Stimulated activated CD4-positive, alpha-beta T cell treated with anti-CD3 and anti-CD28 coated beads, TNF-alpha, amount 100 ng/mL, for 48 hours (primary cell): ENCODE data around the gene FAM118B.
"Not testable (repeated sequence)": the region's sequence is repeated elsewhere in the genome, so short reads cannot be mapped to it uniquely, and the experiment has no call there.

ENCODE experiments used
- DNase-seq, 3 donors: peaks; one replicate each; pipeline ENCODE4 v3.0.0-alpha.2; 2020; ENCODE audit warnings: low read depth in 3 of 3

The FAM118B gene

DNA sequence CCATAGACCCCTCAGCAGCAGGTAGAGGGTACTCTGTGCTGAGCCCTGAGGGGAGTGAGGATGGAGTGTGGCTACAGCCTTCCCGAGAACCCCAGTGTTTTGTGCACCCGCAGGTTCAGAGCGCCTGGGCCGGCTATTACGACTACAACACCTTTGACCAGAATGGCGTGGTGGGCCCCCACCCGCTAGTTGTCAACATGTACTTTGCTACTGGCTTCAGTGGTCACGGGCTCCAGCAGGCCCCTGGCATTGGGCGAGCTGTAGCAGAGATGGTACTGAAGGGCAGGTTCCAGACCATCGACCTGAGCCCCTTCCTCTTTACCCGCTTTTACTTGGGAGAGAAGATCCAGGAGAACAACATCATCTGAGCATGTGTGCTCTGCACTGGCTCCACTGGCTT is 65.7 kb downstream of the FAM118B start:
- no peak for DNase-seq

DNA sequence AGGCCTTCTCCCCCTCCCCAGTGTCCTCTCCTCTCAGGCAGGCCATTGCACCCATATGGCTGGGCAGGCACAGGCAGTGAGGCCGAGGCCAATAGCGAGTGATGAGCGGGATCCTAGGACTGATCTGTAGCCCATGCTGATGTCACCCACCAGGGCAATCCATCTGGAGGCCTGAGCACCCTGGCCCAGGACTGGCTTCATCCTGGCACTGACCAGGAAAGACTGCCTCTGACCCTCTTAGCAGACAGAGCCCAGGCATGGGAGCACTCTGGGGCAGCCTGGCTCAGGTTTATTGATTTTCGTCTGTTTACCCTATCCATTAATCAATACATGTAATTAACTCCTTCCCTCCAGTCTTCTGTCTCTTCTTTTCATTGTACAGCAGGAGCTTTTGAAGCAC is 66.2 kb downstream of the FAM118B start:
- no peak for DNase-seq

DNA sequence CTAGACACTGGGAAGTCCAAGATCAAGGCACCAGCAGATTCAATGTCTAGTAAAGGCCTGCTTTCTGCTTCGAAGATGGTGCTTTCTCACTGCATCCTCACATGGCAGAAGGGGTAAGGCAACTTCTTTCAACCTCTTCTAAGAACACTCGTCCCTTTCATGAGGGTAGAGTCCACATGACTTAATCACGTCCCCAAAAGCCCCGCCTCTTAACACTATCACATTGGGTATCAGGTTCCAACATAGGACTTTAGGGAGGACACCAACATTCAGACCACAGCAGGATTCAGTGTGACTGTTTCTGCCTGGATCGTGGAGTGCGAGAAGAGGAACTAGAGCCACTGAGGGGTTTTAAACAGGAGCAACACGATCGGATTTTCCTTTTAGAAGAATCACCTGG is 67.6 kb downstream of the FAM118B start:
- DNase-seq = no peak

DNA sequence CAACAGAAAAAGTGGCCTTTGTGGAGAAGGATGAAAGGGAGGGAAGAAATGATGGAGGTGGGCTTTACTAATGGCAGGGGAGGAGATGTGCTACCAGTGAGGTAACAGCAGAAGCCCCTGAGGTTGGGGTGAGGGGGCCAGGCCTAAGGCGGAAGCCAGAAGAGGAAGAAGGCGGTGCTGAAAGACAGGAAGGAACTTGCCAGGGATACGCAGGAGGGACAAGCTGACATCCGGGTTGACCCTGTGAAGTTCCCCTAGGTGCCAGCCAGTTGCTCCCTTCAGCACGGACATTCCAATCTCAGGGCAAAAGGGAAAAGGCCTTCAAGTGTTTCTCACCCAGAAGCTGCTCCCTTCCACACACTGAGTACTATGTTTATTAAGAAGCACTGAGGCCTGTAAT is 69.0 kb downstream of the FAM118B start:
- no peak for DNase-seq

DNA sequence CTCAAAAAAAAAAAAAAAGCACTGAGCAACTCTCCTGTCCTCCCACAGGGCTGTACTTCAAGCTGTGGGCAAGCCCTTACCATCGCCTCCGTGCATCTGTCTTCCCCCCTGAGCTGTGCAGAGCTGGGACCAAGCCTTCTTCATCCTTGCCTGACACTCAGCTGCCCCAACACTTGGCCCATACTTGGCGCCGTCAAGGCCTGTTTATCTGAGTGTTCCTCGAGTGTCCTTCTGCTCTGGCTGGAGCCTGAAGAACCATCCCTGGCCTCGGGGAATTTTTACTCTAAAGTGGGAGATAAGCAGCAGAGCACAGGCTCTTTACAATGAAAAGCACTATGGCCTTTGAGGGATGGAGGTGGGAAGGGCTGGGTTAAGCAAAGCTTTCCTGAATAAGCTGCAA is 69.7 kb downstream of the FAM118B start:
- no peak for DNase-seq

DNA sequence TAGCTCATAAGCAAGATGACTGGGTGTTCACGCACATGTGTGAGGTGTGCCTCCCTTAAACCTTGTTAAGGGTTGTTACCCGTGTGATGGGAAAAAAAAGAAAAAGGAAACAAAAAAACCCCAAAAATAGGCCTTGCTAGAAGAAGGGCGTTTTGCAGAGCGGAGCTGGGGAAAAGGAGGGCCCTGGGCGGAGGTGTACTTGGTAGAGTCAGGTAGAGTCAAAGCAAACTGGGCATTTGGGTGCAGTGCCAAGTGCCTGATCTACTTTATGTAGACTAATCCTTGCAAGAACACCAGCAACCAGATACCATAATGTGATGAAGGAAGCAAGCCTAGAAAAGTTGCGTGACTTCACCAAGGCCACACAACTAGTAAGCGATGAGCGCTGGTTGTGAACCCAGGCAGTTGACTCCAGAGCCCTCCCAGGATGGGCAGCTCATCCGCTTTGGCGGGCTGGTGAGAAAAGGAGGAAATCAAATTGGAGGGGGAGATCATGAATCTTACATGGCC is 70.1 kb downstream of the FAM118B start:
- no peak for DNase-seq

DNA sequence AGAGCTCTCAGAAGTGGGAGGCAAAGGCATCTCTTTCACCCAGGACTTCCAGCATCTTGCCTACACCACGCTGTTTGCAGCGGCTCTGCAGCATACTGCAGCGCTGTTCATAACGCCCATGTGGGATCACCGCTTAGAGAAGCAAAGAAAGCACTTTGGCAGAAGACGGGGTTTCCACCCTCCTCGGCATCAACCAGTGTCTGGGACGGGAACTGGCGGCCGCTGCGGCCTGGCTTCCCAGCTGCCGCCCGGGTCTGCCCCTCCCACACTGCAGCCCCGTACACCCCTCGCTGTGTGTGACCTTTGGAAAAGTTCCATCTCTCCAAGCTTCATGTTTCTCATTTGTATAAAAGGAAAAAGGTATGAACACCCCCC is 70.8 kb downstream of the FAM118B start:
- peak in 1 of 3 donors; percentile 14 for DNase-seq

DNA sequence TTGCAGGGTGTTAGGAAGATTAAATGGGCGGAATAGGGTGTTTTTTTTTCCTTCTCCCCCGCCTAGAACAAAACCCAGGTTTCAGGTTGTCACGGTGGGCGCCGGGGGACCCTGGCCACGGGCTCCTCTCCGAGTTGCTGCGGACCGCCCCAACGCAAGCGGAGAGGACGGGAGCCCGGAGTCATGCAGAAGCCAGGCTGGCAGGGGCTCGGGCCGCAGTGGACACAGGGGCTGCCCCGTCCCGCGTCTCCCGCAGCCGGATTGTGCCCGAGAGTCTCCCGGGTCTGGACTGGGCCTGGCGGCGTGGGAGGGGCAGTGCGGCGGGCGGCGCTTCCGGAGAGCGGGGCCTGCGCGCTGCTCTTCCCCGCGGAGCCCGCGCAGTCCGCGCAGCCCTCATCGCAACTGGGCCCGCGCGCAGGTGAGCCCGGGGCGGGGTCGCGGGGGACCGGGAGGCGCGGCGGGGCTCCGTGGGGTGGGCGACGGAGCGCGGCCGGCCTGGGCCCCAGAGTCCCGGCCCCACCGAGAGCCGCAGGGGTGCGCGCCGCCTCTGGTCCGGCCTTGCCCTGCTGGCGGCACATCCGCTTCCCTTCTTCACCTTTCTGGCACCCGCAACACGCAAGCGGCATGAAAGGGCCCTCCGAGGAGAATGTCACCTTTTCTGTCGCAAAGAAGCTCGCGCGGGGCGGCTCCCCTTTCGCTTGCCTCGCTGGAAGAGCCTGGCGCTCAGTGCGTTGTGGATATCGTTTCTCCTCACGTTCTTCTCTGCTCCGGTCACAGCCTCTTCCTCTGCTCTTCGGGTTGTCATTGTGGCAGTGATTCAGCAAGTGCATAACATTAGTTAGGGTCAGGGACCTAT is 71.4 kb downstream of the FAM118B start, which contains the start of gene TIRAP:
TIRAP (plus strand) TSS at position 358 of the 856 bp plus-strand sequence. CDS start 7,802 bp downstream, outside the sequence.
- peak in 1 of 3 donors; percentile 48 for DNase-seq

DNA sequence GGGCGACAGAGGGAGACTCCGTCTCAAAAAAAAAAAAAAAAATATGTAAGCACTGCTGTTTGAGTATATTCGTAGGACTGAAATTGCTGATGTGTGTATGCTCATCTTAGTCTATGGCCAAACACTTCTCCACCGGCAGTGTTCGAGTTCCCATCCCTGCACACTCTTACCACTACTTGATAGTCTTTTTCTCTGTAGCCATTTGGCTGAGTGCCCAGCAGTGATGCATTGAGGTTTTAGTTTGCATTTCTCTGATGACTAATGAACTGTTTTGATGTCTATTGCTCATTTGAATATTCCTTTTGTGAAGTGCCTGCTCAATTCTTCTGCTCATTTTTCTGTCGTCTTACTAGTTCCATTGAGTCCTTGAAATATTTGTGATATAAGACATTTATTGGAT is 73.2 kb downstream of the FAM118B start:
- peak; percentile 80 to 85 (median 83) for DNase-seq

DNA sequence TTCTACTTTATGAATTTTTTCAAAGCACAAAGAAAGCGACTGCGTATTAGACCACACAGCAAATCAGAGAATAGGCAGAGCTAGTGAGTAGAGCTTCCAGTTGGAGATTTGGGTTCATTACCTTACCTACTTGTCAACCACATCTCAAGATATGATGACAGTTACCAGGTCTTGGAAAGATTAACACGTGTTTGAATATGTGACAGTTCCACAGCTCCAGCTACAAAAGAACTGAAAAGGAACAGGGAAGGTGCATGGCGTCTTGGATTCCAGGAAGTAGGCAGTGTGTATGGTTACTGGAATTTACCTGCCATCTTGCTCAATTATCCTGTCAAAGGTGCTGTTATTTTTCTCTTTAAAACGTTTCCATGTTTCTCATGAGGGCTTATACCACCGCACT is 76.7 kb downstream of the FAM118B start:
- no peak for DNase-seq

DNA sequence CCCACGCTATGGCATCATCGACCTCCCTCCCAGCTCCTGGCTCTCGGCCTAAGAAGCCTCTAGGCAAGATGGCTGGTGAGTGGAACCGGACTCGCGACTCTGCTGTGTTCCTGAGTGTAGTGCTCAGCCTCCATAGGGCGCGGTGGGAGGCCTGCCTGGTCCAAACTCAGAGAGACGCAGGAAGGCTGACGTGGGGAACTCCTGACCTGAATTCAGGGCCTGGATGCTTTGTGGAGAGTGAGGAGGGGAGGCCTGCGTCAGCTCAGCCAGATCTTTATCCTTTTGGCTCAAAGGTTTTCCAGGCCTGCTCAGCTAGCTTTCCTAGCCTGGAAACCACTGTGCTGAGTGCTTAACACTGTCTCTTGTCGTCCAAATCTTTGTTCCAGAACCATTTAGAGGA is 79.3 kb downstream of the FAM118B start:
- no peak for DNase-seq

DNA sequence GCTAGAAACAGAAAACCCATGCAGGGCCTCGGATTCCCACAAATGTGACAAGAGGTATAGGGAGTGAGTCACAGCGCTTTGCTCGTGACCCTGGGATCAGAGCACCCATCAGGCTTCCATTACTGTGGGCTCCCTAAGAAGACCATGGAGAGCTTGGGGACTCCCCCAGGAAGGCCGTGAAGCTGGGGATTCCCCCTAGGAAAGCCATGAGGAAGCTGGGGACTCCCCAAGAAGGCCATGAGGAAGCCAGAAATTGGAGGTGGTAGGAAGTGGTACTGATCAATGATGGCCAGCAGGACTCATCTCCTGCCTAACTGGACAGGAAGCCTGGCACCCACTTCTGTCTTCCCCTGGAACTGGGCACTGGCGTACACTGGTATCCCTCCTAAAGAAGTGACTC is 82.1 kb downstream of the FAM118B start:
- no peak for DNase-seq

DNA sequence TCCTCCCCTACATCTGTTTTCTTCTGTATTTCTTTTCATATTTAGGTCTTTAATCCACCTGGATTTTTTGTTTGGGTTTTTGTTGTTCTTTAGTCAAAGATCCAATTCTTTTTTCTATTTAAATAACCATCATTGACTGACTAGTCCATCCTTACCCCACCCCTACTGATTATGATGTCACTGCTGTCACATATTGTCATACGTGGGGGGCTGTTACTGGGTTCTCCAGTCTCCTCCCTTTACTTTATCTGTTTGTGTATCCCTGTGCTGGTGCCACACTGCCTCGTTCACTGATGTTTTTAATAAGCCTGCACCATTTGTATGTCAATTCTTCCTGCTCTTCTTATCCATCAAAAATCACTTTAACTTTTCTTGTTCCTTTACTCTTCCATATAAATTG is 85.4 kb downstream of the FAM118B start:
- DNase-seq = no peak

DNA sequence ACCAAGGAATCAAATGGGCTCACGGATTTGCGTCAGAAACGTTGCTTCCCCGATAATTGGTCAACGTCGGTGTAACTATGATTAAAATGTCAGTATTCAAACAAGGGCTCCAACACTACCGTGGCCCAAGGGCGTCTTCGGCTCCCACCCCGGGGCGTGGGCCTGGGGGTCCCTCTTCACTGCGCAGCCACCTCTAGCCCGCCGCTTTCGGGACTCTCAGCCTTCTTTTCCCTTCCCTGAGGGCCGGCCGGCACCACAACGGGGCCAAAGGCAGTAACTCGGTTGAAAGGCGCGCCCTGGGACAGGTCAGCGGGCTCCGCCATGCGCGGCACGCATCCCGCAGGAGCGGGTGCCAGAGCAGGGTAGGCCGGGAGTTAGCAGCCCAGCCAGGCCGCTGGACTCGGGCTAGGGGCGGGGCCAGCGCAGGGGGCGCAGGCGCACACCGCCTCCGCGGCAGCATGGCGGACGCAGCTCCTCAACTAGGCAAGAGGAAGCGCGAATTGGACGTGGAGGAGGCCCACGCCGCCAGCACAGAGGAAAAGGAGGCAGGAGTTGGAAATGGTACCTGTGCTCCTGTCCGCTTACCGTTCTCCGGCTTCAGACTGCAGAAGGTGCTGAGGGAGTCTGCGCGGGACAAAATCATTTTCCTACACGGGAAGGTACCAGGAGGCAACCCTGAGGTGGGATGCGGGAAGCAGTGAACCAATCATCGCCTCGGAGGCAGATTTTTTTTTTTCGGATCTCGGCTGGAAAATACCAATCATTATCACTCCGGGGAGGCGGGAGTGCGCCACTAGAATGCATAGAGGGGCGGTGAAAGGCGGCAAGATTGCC is 92.3 kb downstream of the FAM118B start, which contains the start of gene DCPS:
DCPS (plus strand) TSS at position 438 of the 834 bp plus-strand sequence; CDS start at position 459, 21 bp downstream.
- peak; percentile 72 to 84 (median 80) for DNase-seq

DNA sequence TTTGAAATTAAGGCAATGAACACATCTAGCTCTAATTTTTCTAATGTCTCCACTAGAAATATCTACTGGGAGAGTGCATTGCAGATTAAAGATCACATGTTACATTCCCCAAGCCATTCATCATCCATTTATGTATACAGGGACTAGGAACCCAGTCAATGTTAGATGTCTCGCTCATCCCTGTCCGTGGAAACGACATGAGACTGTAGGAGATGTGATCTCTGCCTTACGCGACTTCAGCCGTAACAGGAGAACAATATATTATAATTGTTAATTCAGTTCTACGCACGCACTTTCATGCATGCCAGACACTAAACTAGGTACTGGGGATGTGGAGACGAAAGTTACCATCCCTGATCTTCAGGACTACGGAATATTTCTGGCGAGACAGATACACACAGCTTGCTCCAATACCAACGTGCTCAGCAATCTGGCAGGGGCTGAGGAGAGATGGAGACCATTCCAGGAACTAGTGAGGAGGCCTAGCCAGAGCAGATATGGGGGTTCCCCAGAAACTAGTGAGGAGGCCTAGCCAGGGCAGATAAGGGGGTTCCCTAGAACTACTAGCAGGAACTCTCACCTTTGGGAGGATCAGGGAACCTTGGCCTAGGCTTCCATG is 93.0 kb downstream of the FAM118B start:
- no peak for DNase-seq

DNA sequence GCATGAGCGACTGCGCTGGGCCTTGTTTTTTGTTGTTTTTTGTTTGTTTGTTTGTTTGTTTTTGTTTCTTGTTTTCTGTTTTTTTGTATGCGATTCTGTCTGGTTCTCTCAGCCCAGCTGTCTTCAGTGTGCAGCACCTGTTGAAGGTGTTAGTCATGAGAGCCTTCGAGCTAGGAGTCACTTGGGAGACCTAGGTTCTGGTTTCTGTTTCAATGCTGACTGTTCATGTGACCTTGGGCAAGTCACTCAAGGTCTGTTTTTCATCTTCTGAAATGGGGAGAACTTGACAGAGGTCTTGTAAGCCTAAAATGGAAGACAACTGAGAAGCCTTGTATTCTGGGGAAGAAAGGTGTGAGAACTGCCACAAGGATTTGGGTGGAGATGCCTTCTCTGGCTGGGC is 94.1 kb downstream of the FAM118B start:
- no peak for DNase-seq

DNA sequence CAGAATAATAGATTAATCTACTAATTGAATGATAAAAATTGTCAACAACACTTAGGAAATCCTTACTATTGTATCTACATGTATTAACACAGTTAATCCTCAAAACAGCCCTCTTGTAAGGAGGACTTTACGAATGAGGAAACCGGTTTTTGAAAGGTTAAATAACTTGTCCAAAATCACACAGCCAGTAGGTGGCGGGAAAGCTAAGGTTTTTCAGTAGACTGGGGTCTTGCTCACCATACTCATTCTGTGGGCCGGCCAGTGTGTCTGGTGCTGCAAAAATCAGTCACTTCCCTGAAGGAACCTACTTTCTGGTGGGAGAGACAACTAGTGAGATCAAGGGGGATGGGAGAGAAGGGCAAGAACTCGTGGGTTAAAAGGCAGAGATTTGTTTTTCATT is 96.1 kb downstream of the FAM118B start:
- DNase-seq = no peak

DNA sequence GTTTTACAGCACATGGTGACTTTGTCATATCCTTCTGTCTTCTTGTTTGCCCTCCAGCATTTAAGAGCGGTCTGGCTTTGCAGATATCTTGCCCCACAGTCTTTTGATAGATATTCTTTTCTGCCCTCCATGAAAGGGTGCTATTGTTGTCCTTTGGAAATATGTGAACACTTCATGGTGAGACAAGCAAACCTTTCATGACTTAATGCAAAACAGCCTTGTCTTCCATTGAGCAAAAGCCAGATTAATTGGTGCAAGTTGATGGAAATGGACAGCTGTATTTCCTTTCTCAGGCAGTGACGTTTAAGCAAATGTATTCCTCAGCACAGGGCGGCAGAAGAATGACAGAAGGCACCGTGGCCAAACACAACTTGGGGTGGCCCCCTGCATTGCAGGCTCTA is 96.7 kb downstream of the FAM118B start:
- DNase-seq = no peak

DNA sequence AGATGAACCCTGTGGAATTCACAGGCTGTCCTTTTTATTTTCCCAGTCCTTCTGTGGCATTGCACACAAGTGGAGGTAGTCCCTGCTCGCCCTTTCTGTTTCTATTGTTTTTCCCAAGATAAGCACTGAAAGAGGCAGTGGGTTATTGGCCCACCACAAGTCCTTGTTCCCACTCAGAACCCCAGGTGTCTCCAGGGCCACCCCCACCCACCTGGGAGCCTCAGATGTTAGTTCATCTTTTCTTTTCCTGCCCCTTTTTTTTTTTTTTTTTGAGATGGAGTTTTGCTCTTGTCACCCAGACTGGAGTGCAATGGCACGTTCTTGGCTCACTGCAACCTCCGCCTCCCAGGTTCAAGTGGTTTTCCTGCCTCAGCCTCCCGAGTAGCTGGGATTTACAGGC is 97.2 kb downstream of the FAM118B start:
- DNase-seq = not testable (repeated sequence)

DNA sequence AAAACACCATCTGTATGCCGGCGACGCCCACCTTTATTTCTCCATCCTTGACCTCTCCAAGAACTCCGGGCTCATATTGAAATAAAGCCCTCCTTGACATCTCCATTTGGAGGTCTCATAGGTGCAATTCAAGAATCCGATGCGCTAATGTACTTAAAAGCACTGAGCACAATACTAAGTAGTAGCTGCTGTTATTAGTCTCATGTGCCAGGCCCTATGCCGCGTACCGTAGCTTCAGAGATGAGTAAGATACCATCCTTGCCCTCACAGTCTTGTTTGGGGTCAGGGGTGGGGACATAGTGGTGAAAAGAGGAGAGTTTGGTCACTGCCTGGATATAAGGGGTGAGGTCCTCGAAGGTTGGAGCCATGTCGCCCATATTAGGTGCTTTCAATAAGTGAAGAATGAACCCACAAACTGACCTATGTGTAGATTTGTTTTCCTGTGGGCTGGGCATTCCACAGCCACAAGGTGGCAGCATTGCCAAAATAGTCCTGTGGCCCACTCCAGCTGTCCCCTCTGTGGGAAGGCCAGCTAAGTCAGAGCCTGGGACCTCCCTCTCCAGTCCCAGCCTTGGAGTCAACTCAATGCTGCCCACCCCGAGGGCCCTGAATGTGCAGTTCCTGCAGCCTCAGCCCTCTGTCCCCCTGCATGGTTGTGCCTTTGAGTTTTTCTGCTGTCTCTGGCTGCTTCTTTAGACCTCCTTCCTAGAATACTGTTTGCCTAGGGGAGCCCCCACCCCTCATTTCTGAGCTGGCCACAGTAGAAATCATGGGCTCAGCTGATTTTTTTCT is 98.8 kb downstream of the FAM118B start:
- peak in 1 of 3 donors; percentile 45 for DNase-seq

DNA sequence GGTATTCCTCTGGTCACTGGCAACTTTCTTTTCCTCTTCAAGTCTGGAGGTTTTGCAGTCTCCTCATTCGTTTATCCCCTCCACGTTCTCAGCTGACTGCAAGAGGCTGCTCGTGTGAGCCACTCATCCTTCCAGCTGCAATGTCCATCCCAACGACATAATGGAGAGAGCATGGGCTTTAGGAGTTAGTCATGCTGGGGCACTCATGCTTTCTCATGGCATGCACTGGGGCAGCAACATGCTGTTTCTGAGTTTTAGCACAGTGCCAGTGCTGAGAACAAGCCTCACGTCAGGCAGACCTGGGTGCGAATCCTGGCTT is 99.4 kb downstream of the FAM118B start:
- no peak for DNase-seq
